Activated CD4-positive, alpha-beta T cell treated with anti-CD3 and anti-CD28 coated beads for 36 hours (primary cell): Measurements from ENCODE around the gene TSSC4. TPM values are rescaled to one million over a fixed set of nuclear protein-coding genes. Genes with fewer than 3 reads are reported as not detected.
"Not testable (repeated sequence)": the region's sequence is repeated elsewhere in the genome, so short reads cannot be mapped to it uniquely, and the experiment has no call there.

Experiments
- ATAC-seq: fragments of 200-7000 bp; cut with Tn5 transposase; one replicate; pipeline ENCODE4 v1.10.0; 2021; ENCODE audit warnings: mild to moderate bottlenecking, moderate library complexity
- CTCF ChIA-PET: fragments of 350-600 bp; sonication (Branson Sonifier 250); formaldehyde crosslinking; loops from one replicate; lab custom pipeline; 2021; ENCODE audit warnings: antibody characterized with exemption; lab: Charles Lee
- POLR2A ChIA-PET: fragments of 350-600 bp; sonication (Branson Sonifier 250); formaldehyde crosslinking; loops from one replicate; lab custom pipeline; 2021; ENCODE audit warnings: antibody characterized with exemption, inconsistent platforms; lab: Charles Lee
- DNase-seq: peaks from one replicate; pipeline ENCODE4 v3.0.0-alpha.2; 2020
- H3K27ac Mint-ChIP-seq: one replicate; pipeline ENCODE4 v1.8.0; 2021; ENCODE audit warnings: mixed read lengths
- H3K27me3 Mint-ChIP-seq: one replicate; pipeline ENCODE4 v1.8.0; 2021; ENCODE audit warnings: mixed read lengths
- H3K36me3 Mint-ChIP-seq: one replicate; pipeline ENCODE4 v1.8.0; 2021; ENCODE audit warnings: low read depth, mixed read lengths
- H3K4me1 Mint-ChIP-seq: one replicate; pipeline ENCODE4 v1.8.0; 2021; ENCODE audit warnings: mixed read lengths
- H3K4me3 Mint-ChIP-seq: one replicate; pipeline ENCODE4 v1.8.0; 2021; ENCODE audit warnings: mild to moderate bottlenecking, moderate library complexity, mixed read lengths
- H3K9me3 Mint-ChIP-seq: one replicate; pipeline ENCODE4 v1.8.0; 2021; ENCODE audit warnings: low read depth, mixed read lengths
- intact Hi-C, 2 experiments: fragments of 100-400 bp; cut with DNase I in 1 of 2; cut with micrococcal nuclease in 1 of 2; formaldehyde crosslinking; loops; one replicate each; pipeline versions ENCODE4 v1.14.2 to v1.15.1; 2022 to 2024; cut with DNase I, micrococcal nuclease
- total RNA-seq, 2 experiments: library from RNA; stranded (reverse); gene quantifications; one replicate each; pipeline ENCODE4 v1.2.3, GENCODE V29; 2021

The TSSC4 gene
- 10 to 100 TPM; 19.8 to 38.4 TPM for total RNA-seq

DNA sequence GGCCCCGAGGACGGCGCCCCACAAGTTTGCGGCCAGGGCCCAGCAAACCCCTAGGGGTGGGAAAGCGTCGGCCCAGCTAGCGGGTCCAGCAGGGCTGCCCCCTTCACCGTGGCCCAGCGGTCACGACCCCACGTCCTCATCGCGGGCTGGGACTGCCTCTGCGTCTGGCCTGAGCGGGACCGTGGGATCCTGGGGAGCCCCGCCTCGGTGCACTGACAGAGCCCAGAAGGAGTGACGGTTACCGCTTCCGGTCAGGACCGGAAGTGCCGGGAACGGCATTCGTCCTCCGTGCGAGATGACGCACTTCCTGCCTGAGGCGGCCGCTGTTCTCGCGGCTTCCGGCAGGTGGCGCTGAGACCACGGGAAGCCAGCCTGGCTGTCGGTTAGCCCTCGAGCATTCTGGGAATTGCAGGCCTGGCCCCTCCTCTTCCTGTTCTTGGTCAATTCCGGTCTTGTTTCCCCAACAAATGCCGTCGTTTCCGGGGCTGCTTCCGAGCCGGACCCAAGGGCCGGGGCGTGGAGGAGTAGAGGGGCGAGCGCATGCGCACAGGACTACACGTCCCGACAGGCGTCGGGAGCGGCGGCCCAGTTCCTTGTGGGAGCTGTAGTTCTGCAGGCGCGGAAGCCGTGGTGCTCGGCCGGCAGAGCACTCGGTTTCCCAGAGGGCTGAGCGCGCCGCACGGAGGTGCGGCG lies at the start of gene TSSC4:
Gene TSSC4, plus strand, starts transcription at position 682 of the 693 bp plus-strand sequence. CDS start 1,884 bp downstream, outside the sequence.
- Mint-ChIP-seq H3K27ac (peak within 1 kb of the TSS; percentile 84), H3K27me3 (no peaks in the 10 kb centered on the region), H3K36me3 (peaks cover 9% of the 10 kb centered on the region), H3K9me3 (no peaks in the 10 kb centered on the region), H3K4me1 (peaks cover 16% of the 10 kb centered on the region), H3K4me3 (peak within 1 kb of the TSS; percentile 87)
- ATAC-seq (peak; percentile 91), DNase-seq (peak; percentile 100)
- CTCF ChIA-PET = interaction anchor here (0.6 to 3.1 kb wide), 11 partner anchors 9 to 590 kb away, joined by 3 to 14 read pairs (median 3); partner anchors contain the start of gene INS
- intact Hi-C loops = loop anchor here (1.0 to 5.0 kb wide), 17 partner anchors 19 to 1022 kb away; partner anchors contain the start of genes C11orf21 (in 1 of the 2), CARS1 (in 1 of the 2), CD81 (in 1 of the 2) and CDKN1C (in 1 of the 2)
- POLR2A ChIA-PET = interaction anchor here (0.7 to 1.3 kb wide), 4 partner anchors 13 to 589 kb away, joined by 3 to 6 read pairs (median 4); partner anchors contain the start of gene CD81

DNA sequence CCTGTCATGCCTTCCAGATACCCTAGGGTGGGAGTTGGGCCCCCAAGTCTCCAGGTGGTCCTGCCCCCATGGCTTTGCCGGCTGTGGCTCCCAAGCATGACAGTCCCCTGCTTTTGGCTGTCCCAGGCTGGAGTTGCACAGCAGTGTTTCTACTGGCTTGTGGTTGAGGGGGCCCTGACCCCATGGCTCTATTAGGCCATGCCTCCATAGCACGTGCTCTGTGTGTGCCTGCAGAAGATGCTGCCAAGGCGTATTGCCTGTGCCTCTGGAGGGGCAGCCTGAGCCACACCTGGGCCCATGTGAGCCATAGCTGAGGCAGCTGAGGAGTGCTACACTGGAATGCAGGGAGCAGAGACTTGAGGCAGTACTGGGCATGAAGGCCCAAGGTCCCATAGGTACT lies 48.8 kb upstream of the TSSC4 start:
- Mint-ChIP-seq H3K27me3 (no peaks in the 10 kb centered on the region), H3K9me3 (no peaks in the 10 kb centered on the region), H3K27ac (no peak overlapping the region), H3K4me1 (no peaks in the 10 kb centered on the region), H3K36me3 (no peaks in the 10 kb centered on the region), H3K4me3 (no peak overlapping the region)
- no peak for ATAC-seq
- CTCF ChIA-PET = no interaction called here
- POLR2A ChIA-PET = no interaction called here
- intact Hi-C loops = no loop called here
- DNase-seq = no peak

DNA sequence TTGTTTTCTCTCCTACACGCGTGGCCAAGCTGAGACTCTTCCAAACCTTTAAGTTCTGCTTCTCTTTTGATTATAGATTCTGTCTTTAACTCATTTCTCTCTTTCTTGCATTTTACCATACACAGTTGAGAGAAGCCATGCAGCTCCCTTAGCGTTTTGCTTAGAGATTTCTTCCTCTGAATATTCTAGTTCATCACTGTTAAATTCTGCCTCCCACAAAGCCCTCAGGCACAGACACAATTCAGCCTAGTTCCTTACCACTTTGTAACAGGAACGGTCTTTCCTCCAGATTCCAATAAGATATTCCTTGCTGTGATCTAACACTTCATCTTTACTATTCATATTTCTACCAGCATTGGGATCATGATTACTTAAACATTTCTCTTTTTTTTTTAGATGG lies 48.1 kb upstream of the TSSC4 start:
- ATAC-seq (no peak), DNase-seq (no peak)
- CTCF ChIA-PET = no interaction called here
- Mint-ChIP-seq H3K27ac (no peak overlapping the region), H3K27me3 (no peaks in the 10 kb centered on the region), H3K36me3 (no peaks in the 10 kb centered on the region), H3K4me3 (no peak overlapping the region), H3K4me1 (no peaks in the 10 kb centered on the region), H3K9me3 (no peaks in the 10 kb centered on the region)
- POLR2A ChIA-PET = no interaction called here
- intact Hi-C loops = no loop called here

DNA sequence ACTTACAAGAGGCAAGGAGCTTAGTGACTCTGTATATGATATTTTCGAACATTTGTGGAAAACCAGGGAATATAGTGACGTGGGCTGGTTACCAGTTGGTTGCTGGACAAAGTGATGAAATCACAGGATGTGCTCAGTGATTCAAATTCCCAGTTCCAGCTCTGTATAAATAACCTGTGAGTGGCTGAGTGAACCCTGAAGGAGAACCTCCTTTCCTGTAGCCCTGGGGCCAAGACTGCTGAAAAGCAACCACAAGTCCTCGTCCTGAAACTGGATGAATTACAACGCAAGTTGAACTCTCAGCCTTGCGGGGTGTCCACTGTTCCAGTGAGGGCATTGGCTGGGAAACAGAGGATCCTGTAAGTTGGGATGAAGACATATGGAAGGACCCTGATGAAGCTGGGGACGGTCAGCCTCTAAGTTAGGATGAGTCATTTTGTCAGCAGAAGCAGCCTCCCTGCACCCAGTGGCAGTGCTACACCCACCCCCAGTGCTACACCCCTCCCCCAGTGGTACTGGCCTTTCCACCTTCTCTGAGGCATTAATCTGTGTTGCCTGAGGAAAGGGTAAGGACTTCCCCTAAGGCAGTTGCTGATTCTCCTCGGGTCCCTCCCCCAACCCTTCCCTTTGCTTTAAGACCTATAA lies 45.4 kb upstream of the TSSC4 start:
- no peak for ATAC-seq
- no peak overlapping the region for H3K27ac Mint-ChIP-seq
- no peaks in the 10 kb centered on the region for H3K4me1 Mint-ChIP-seq
- no peak overlapping the region for H3K4me3 Mint-ChIP-seq
- ChIA-PET CTCF (no interaction called here), POLR2A (no interaction called here)
- no peaks in the 10 kb centered on the region for H3K9me3 Mint-ChIP-seq
- no peaks in the 10 kb centered on the region for H3K36me3 Mint-ChIP-seq
- intact Hi-C loops = no loop called here
- DNase-seq = no peak
- no peaks in the 10 kb centered on the region for H3K27me3 Mint-ChIP-seq

DNA sequence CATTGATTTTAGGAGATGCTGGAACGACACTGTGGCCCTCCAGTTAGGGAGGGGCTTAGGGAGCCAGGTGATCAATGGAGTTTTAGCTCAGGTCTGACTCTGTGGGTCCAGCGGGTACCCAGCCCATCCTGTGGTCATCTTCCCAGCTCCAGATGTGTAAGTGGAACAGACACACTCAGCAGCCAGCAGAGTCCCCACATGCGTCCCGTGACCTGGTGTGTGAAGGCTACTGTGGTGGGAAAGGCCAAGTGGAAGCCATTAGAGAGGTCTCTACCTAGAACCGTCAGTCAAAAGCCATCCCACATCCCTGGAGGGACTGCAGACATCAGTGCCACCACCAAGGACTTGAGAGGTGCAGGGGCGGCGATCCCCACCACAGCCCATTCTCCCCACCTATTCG lies 43.3 kb upstream of the TSSC4 start:
- ATAC-seq (no peak), DNase-seq (no peak)
- H3K9me3 Mint-ChIP-seq = no peaks in the 10 kb centered on the region
- H3K27ac Mint-ChIP-seq = no peak overlapping the region
- ChIA-PET POLR2A (no interaction called here), CTCF (no interaction called here)
- no peak overlapping the region for H3K4me3 Mint-ChIP-seq
- no peaks in the 10 kb centered on the region for H3K4me1 Mint-ChIP-seq
- no peaks in the 10 kb centered on the region for H3K36me3 Mint-ChIP-seq
- H3K27me3 Mint-ChIP-seq = no peaks in the 10 kb centered on the region
- intact Hi-C loops = no loop called here

DNA sequence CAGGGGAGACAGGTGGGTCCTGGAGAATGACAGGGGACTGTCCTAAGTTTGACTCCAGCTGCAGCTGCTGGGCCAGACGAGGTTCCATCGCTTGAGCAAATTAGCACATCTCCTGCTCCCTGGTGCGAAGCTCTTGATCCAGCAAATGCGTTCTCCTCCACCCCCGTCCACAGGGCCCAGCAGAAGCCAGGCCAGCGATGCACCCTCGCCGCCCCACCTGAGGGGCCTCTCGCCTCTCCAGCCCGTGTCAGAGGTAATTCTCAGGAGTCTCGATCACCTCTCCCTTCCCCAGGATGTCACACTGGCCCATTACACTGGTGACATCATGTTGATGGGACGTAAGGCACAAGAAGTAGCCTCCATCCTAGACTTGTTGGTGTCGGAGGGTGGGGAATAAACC lies 42.9 kb upstream of the TSSC4 start:
- H3K4me3 Mint-ChIP-seq, POLR2A ChIA-PET, H3K9me3 Mint-ChIP-seq, intact Hi-C loops, H3K27ac Mint-ChIP-seq, ATAC-seq, H3K4me1 Mint-ChIP-seq, H3K27me3 Mint-ChIP-seq, CTCF ChIA-PET, DNase-seq, H3K36me3 Mint-ChIP-seq: not testable (repeated sequence)

DNA sequence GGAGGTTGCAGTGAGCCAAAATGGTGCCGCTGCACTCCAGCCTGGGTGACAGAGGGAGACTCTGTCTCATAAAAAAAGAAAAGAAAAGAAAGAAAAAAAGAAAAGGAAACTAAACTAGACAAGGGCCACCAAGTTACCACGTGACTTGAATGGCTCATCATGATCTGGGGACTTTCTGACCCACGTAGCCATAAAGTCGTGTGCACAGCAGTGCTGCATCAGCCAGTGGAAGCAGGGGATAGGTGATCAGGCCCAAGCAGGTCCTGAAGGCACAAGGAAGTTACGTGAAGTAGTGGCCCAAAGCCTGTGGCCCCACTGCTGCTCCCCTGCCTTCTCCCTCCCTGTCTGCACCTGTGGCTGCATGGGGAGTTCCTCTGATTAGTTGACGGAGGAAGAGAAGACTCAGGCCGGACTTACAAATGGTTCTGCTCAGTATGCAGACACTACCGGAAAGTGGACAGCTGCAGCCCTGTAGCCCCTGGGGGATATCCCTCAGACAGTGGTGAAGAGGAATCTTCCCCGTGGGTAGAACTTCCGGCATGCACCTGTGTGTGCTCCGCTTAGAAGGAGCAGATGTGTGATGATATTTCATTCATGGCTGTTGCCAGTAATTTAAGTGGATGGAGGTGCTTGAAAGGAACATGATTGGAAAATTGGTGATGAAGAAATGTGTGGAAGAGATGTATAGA lies 41.7 kb upstream of the TSSC4 start:
- Mint-ChIP-seq H3K9me3 (no peaks in the 10 kb centered on the region), H3K4me1 (no peaks in the 10 kb centered on the region), H3K27ac (no peak overlapping the region), H3K27me3 (no peaks in the 10 kb centered on the region), H3K36me3 (no peaks in the 10 kb centered on the region), H3K4me3 (no peak overlapping the region)
- intact Hi-C loops = no loop called here
- DNase-seq = no peak
- CTCF ChIA-PET = interaction anchor here (0.6 to 0.8 kb wide), 2 partner anchors 54 to 58 kb away, joined by 3 read pairs; no protein-coding TSS in a partner anchor
- ATAC-seq = no peak
- POLR2A ChIA-PET = no interaction called here

DNA sequence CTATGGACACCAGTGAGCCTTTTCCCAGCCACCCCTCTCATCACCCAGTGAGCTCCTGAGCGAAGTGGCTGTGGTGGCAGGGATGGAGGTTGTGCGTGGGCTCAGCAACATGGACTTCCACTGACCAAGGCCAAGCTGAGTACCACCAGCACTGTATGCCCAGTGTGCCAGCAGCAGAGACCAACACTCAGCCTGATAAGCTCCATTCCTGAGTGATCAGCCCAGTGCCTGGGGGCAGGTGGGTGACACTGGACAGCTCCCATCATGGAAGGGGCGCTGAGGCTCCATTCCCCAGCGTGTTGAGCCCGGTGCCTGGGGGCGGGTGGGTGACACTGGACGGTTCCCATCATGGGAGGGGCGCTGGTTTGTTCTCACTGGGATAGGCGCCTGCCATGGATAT lies 41.0 kb upstream of the TSSC4 start:
- no peak overlapping the region for H3K27ac Mint-ChIP-seq
- H3K27me3 Mint-ChIP-seq = no peaks in the 10 kb centered on the region
- H3K9me3 Mint-ChIP-seq = no peaks in the 10 kb centered on the region
- ATAC-seq = no peak
- ChIA-PET POLR2A (no interaction called here), CTCF (interaction anchor here (0.5 to 0.6 kb wide), 2 partner anchors 55 to 186 kb away, joined by 3 read pairs; no protein-coding TSS in a partner anchor)
- intact Hi-C loops = no loop called here
- no peak overlapping the region for H3K4me3 Mint-ChIP-seq
- no peak for DNase-seq
- no peaks in the 10 kb centered on the region for H3K36me3 Mint-ChIP-seq
- no peaks in the 10 kb centered on the region for H3K4me1 Mint-ChIP-seq

DNA sequence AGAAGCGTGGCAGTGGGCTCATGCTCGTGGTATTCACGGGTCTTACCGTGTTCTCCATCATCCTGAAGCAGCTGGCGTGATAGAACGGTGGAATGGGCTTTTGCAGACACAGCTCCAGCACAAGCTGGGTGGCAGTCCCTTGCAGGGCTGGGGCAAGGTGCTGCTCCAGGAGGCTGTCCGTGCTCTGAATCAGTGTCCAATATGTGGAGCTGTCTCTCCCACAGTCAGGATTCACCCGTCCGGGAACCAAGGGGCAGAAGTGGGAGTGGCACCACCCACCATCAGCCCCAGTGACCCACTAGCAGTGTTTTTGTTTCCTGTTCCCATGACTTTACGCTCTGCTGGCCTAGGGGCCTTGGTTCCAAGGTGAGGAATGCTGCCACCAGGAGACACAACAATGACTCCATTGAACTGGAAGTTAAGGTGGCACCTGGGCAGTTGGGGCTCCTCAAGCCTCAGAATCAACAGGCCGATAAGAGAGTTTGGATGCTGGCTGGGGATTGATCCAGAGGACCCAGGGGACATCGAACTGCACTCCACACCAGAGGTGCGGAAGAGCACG lies 40.4 kb upstream of the TSSC4 start:
- intact Hi-C loops = no loop called here
- Mint-ChIP-seq H3K27ac (no peak overlapping the region), H3K4me3 (no peak overlapping the region), H3K27me3 (no peaks in the 10 kb centered on the region), H3K9me3 (no peaks in the 10 kb centered on the region), H3K4me1 (no peaks in the 10 kb centered on the region), H3K36me3 (no peaks in the 10 kb centered on the region)
- CTCF ChIA-PET = interaction anchor here (0.5 kb wide), 1 partner anchor 186 kb away, joined by 3 read pairs; no protein-coding TSS in a partner anchor
- no peak for DNase-seq
- no peak for ATAC-seq
- POLR2A ChIA-PET = no interaction called here

DNA sequence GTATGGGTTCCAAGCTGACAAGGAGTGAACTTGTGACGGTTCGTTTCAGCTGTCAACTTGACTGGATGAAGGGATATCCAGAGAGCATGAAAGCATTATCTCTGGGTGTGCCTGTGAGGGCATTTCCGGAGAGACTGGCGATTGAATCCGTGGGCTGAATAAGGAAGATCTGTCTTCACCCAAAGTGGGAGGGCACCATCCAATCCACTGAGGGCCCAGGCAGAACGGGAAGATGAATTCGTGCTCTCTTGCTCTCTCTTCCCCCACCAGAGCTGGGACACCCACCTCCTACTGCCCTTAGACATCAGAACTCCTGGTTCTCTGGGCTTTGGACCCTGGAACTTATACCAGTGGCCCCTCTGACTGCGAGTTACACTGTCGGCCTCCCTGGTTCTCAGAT lies 39.0 kb upstream of the TSSC4 start:
- DNase-seq (no peak), ATAC-seq (no peak)
- H3K36me3 Mint-ChIP-seq = no peaks in the 10 kb centered on the region
- H3K27me3 Mint-ChIP-seq = no peaks in the 10 kb centered on the region
- POLR2A ChIA-PET = no interaction called here
- H3K9me3 Mint-ChIP-seq = no peaks in the 10 kb centered on the region
- H3K4me3 Mint-ChIP-seq = no peak overlapping the region
- no peaks in the 10 kb centered on the region for H3K4me1 Mint-ChIP-seq
- intact Hi-C loops = no loop called here
- CTCF ChIA-PET = no interaction called here
- H3K27ac Mint-ChIP-seq = no peak overlapping the region

DNA sequence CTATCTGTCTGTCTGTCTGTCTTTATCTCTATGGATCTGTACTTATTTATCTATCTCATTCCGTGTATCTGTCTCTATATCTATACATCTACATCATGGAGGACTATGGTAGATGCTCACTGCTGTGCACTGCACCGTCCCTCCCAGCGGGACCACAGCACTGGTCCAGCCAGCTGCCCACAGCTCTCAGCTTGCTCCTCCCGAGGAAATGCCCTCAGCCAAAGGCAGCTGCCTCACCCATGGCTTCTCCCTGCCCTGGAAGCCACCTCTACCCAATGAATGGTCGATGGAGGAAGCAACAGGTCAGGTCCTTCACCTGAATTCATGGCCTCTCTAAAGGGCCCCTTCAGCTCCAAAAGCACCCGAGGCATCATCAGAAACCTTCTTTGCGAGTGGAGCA lies 38.1 kb upstream of the TSSC4 start:
- no peak for ATAC-seq
- H3K27me3 Mint-ChIP-seq = no peaks in the 10 kb centered on the region
- H3K27ac Mint-ChIP-seq = no peak overlapping the region
- H3K4me3 Mint-ChIP-seq = no peak overlapping the region
- H3K9me3 Mint-ChIP-seq = no peaks in the 10 kb centered on the region
- no peaks in the 10 kb centered on the region for H3K36me3 Mint-ChIP-seq
- intact Hi-C loops = no loop called here
- ChIA-PET POLR2A (no interaction called here), CTCF (no interaction called here)
- no peak for DNase-seq
- H3K4me1 Mint-ChIP-seq = no peaks in the 10 kb centered on the region
